B cell (primary cell): ENCODE results near the gene HOXB1. TPM values are rescaled to one million over a fixed set of nuclear protein-coding genes. Genes with fewer than 3 reads are reported as not detected.

Experiments
- ATAC-seq: fragments of 200-7000 bp; cut with Tn5 transposase; one replicate; pipeline ENCODE4 v1.10.0; 2021; ENCODE audit warnings: low read depth, mild to moderate bottlenecking, moderate number of reproducible peaks, moderate library complexity
- CTCF ChIA-PET: fragments of 350-600 bp; sonication (Branson Sonifier 250); formaldehyde crosslinking; loops from one replicate; lab custom pipeline; 2021; ENCODE audit warnings: antibody characterized with exemption, inconsistent platforms; lab: Charles Lee
- POLR2A ChIA-PET: fragments of 350-600 bp; sonication (Branson Sonifier 250); formaldehyde crosslinking; loops from one replicate; lab custom pipeline; 2021; ENCODE audit warnings: antibody characterized with exemption; lab: Charles Lee
- DNase-seq: peaks from one replicate; pipeline ENCODE4 v3.0.0; 2013
- H2AFZ ChIP-seq: 2 replicates; pipeline ENCODE4 v1.6.1; 2012; ENCODE audit warnings: mild to moderate bottlenecking, low read depth, low read length; ENCODE audit not compliant: insufficient read depth, poor library complexity, severe bottlenecking
- H3K27ac ChIP-seq, 2 donors: 1 replicate in 1 of 2; 2 replicates in 1 of 2; pipeline ENCODE4 v1.5.1; 2012 to 2013; ENCODE audit warnings: low read length in 2 of 2, mild to moderate bottlenecking in 2 of 2, moderate library complexity in 1 of 2
- H3K27me3 ChIP-seq, 4 experiments: fragments of 200-600 bp in 1 of 4; sonication (generic) in 1 of 4; replicated peaks in 1 of 4; 1 replicate in 2 of 4; 2 replicates in 2 of 4; pipeline versions ENCODE4 v1.6.1 to v1.7.0; 2013 to 2016; ENCODE audit warnings: low read length in 3 of 4, mild to moderate bottlenecking in 2 of 4, mixed read lengths in 1 of 4, moderate library complexity in 1 of 4; ENCODE audit not compliant: insufficient read depth in 4 of 4, control insufficient read depth in 3 of 4; ENCODE audit errors: control extremely low read depth in 1 of 4
- H3K36me3 ChIP-seq, 2 experiments: replicated peaks in 1 of 2; 1 replicate in 1 of 2; 2 replicates in 1 of 2; pipeline versions ENCODE4 v1.6.1 to v1.7.1; 2013; ENCODE audit warnings: low read length in 1 of 2; ENCODE audit not compliant: insufficient read depth in 2 of 2, control insufficient read depth in 1 of 2; ENCODE audit errors: control extremely low read depth in 1 of 2, extremely low read depth in 1 of 2
- H3K4me1 ChIP-seq, 2 donors: fragments of 200-600 bp in 1 of 2; sonication (generic) in 1 of 2; 1 replicate in 1 of 2; 2 replicates in 1 of 2; pipeline versions ENCODE4 v1.5.1 to v1.6.1; 2013 to 2017; ENCODE audit warnings: low read length in 2 of 2; ENCODE audit not compliant: control insufficient read depth in 2 of 2, insufficient read depth in 2 of 2
- H3K4me2 ChIP-seq: replicated peaks from 2 replicates; pipeline ENCODE3; 2012; ENCODE audit warnings: mild to moderate bottlenecking, low read depth, low read length; ENCODE audit not compliant: poor library complexity, severe bottlenecking
- H3K4me3 ChIP-seq, 5 experiments: fragments of 200-600 bp in 1 of 5; sonication (generic) in 1 of 5; 1 replicate in 3 of 5; 2 replicates in 2 of 5; pipeline versions ENCODE4 v1.5.1 to v1.7.0; 2011 to 2016; ENCODE audit warnings: low read length in 4 of 5, mild to moderate bottlenecking in 4 of 5, low read depth in 2 of 5, control low read depth in 1 of 5, moderate library complexity in 1 of 5; ENCODE audit not compliant: insufficient read depth in 1 of 5; ENCODE audit errors: control extremely low read depth in 1 of 5, extremely low read depth in 1 of 5
- H3K79me2 ChIP-seq: fragments of 200-600 bp; sonication (generic); one replicate; pipeline ENCODE4 v1.6.0; 2016; ENCODE audit warnings: low read length; ENCODE audit not compliant: control insufficient read depth, insufficient read depth
- H3K9ac ChIP-seq: fragments of 200-600 bp; sonication (generic); 2 replicates; pipeline ENCODE4 v1.6.1; 2017; ENCODE audit warnings: mild to moderate bottlenecking, low read length, moderate library complexity
- H3K9me3 ChIP-seq, 3 donors: one replicate each; pipeline versions ENCODE4 v1.6.1 to v1.7.1; 2013; ENCODE audit warnings: low read length in 2 of 3; ENCODE audit not compliant: control insufficient read depth in 2 of 3, insufficient read depth in 1 of 3; ENCODE audit errors: control extremely low read depth in 1 of 3
- H4K20me1 ChIP-seq: 2 replicates; pipeline ENCODE4 v1.6.0; 2012; ENCODE audit warnings: mild to moderate bottlenecking, low read length; ENCODE audit not compliant: insufficient read depth, control insufficient read depth, poor library complexity, severe bottlenecking
- H3K27ac Mint-ChIP-seq: one replicate; pipeline ENCODE4 v1.8.0; 2021; ENCODE audit warnings: mixed read lengths
- H3K27me3 Mint-ChIP-seq: one replicate; pipeline ENCODE4 v1.8.0; 2021; ENCODE audit warnings: mixed read lengths
- H3K4me1 Mint-ChIP-seq: one replicate; pipeline ENCODE4 v1.8.0; 2021; ENCODE audit warnings: mixed read lengths
- H3K4me3 Mint-ChIP-seq: one replicate; pipeline ENCODE4 v1.8.0; 2021; ENCODE audit warnings: mixed read lengths
- H3K9me3 Mint-ChIP-seq: one replicate; pipeline ENCODE4 v1.8.0; 2022; ENCODE audit warnings: mixed read lengths; ENCODE audit not compliant: insufficient read depth
- EZH2 ChIP-seq: IDR thresholded peaks from 2 replicates; pipeline ENCODE4 v1.6.1; 2012; ENCODE audit warnings: borderline replicate concordance, low read depth, mild to moderate bottlenecking, moderate library complexity, low read length; ENCODE audit not compliant: insufficient read depth, poor library complexity, severe bottlenecking
- WGBS: methylation state at CpG from one replicate; pipeline ENCODE4 v1.1.5; 2013; ENCODE audit warnings: missing lambda C conversion rate; ENCODE audit not compliant: insufficient coverage; 5-methylcytosine and 5-hydroxymethylcytosine counted together
- intact Hi-C: fragments of 100-400 bp; cut with micrococcal nuclease; formaldehyde crosslinking; loops from one replicate; pipeline ENCODE4 v1.10.0; 2022
- polyA plus RNA-seq: library from polyadenylated mRNA; depleted of rRNA; stranded (reverse); fragments of >200 nt; gene quantifications from 2 replicates; pipeline ENCODE4 v1.2.3, GENCODE V29; 2012
- total RNA-seq, 2 donors: library from RNA; stranded (reverse); fragments of 120-200 nt in 1 of 2; gene quantifications; 1 replicate in 1 of 2; 2 replicates in 1 of 2; pipeline versions ENCODE4 v1.2.3 to v1.2.4, GENCODE V29; 2013 to 2022
- TF ChIP-seq, protein P1 (sequence below): fragments of 200-600 bp; IDR thresholded peaks from one replicate; pipeline ENCODE4 v1.8.0; 2022; ENCODE audit warnings: antibody characterized with exemption, mild to moderate bottlenecking

HOXB1 gene
- total and polyA plus RNA-seq, 2 donors (not counting 1 experiment from before 2014, with no cell fraction given), result not detected

DNA sequence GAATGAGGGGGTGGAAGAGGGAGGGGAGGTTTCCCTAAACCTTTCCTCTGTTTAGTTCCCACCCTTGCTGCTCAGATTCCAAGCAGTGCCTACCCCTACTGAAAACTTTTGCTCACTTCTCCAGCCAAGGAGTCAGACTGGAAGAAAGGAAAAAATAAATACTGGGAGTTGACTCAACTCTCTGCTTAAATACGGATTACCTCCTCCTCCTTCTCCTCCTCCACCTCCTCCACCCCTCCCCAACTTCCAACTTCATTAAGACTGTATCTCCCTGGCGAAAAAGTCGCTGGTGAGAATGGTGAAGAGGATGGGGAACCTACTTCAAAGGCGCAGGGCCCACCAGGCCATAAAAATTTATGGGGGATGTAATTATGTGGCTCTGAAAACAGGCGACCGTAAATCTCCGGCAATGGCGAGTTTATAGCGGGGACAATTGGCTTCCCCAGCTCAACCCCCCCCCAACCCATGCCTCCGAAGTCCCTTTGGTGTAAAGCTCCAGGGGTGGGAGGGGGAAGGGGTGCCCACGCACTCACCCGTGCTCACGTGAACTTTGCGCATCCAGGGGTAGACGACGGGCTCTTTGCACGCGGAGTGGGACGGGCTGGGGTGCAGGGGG is 46.6 kb upstream of the HOXB1 start:
- Mint-ChIP-seq H3K4me1 (peaks cover 46% of the 10 kb centered on the region), H3K4me3 (peak overlapping the region; percentile 84), H3K27ac (no peak overlapping the region), H3K9me3 (no peaks in the 10 kb centered on the region), H3K27me3 (peaks cover 41% of the 10 kb centered on the region)
- DNase-seq (peak; percentile 43), ATAC-seq (no peak)
- peaks cover 0 to 26% (median 0%) of the 10 kb centered on the region in 3 donors for H3K9me3 ChIP-seq
- H3K4me1 ChIP-seq, result peaks cover 47 to 48% of the 10 kb centered on the region in 2 donors
- H3K9ac ChIP-seq, result peak overlapping the region; percentile 73
- no peak overlapping the region for H3K27ac ChIP-seq
- H3K27me3 ChIP-seq, result peaks cover 0 to 58% (median 40%) of the 10 kb centered on the region in 4 experiments
- H3K36me3 ChIP-seq, result no peaks in the 10 kb centered on the region
- WGBS, result 4% methylated on average over 9 of the region's 19 CpGs
- H3K4me2 ChIP-seq, result peak overlapping the region; percentile 96
- TF ChIP-seq, protein P1, sequence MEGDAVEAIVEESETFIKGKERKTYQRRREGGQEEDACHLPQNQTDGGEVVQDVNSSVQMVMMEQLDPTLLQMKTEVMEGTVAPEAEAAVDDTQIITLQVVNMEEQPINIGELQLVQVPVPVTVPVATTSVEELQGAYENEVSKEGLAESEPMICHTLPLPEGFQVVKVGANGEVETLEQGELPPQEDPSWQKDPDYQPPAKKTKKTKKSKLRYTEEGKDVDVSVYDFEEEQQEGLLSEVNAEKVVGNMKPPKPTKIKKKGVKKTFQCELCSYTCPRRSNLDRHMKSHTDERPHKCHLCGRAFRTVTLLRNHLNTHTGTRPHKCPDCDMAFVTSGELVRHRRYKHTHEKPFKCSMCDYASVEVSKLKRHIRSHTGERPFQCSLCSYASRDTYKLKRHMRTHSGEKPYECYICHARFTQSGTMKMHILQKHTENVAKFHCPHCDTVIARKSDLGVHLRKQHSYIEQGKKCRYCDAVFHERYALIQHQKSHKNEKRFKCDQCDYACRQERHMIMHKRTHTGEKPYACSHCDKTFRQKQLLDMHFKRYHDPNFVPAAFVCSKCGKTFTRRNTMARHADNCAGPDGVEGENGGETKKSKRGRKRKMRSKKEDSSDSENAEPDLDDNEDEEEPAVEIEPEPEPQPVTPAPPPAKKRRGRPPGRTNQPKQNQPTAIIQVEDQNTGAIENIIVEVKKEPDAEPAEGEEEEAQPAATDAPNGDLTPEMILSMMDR, result no peak
- no peak for TF ChIP-seq EZH2
- ChIA-PET CTCF (interaction anchor here (1.5 to 1.6 kb wide), 3 partner anchors 16 to 269 kb away, joined by 3 to 4 read pairs (median 4); partner anchors contain the start of gene HOXB5), POLR2A (interaction anchor here (0.6 to 0.7 kb wide), 2 partner anchors 746 to 1087 kb away, joined by 3 to 4 read pairs; partner anchors contain the start of genes LRRC46 and MRPL10)
- intact Hi-C loops, result loop anchor here (5.0 kb wide), 1 partner anchor 35 kb away; the partner anchor contains the start of gene HOXB7
- H3K79me2 ChIP-seq, result no peaks in the 10 kb centered on the region
- H2AFZ ChIP-seq, result peak overlapping the region; percentile 92
- H3K4me3 ChIP-seq, result peak overlapping the region in 4 of 5 experiments; percentile 48 to 77 (median 66)
- H4K20me1 ChIP-seq, result no peaks in the 10 kb centered on the region
